Measurements from ENCODE around the gene ACSM4.
"Not testable (repeated sequence)": the region's sequence is repeated elsewhere in the genome, so short reads cannot be mapped to it uniquely, and the experiment has no call there.

ACSM4 gene

GRCh38 chr12:7319930-7320329, 16.1 kb downstream of the ACSM4 start:
- Histone ChIP-seq H3K4me1 (ENCODE audit: low read depth, poor library complexity, severe bottlenecking) (no peaks in the 10 kb centered on the region), H3K4me3 (IDR thresholded peaks at IDR 0.05; ENCODE audit: insufficient read depth, low read depth, low read length) (no peak overlapping the region), H4K20me1 (ENCODE audit: insufficient read depth) (no peaks in the 10 kb centered on the region), H3K27ac (no peak overlapping the region), H3K27me3 (ENCODE audit: insufficient read depth, low read depth) (no peaks in the 10 kb centered on the region), H3K4me2 (no peak overlapping the region), H3K9ac (no peak overlapping the region), H3K79me2 (ENCODE audit: insufficient read depth, low read depth) (no peaks in the 10 kb centered on the region), H3K36me3 (ENCODE audit: insufficient read depth) (no peaks in the 10 kb centered on the region), H2AFZ (ENCODE audit: low read depth) (no peak overlapping the region)
- TF ChIP-seq CTCF (conservative IDR thresholded peaks at IDR 0.05; ENCODE audit: low read depth, low read length), result no peak

GRCh38 chr12:7321624-7322023, 17.8 kb downstream of the ACSM4 start:
- Histone ChIP-seq H3K27ac (no peak overlapping the region), H3K4me1 (ENCODE audit: low read depth, poor library complexity, severe bottlenecking) (no peaks in the 10 kb centered on the region), H3K4me3 (IDR thresholded peaks at IDR 0.05; ENCODE audit: insufficient read depth, low read depth, low read length) (no peak overlapping the region), H4K20me1 (ENCODE audit: insufficient read depth) (no peaks in the 10 kb centered on the region), H3K79me2 (ENCODE audit: insufficient read depth, low read depth) (no peaks in the 10 kb centered on the region), H3K4me2 (no peak overlapping the region), H3K27me3 (ENCODE audit: insufficient read depth, low read depth) (no peaks in the 10 kb centered on the region), H2AFZ (ENCODE audit: low read depth) (no peak overlapping the region), H3K9ac (no peak overlapping the region), H3K36me3 (ENCODE audit: insufficient read depth) (no peaks in the 10 kb centered on the region)
- TF ChIP-seq CTCF (conservative IDR thresholded peaks at IDR 0.05; ENCODE audit: low read depth, low read length), result no peak

- Histone ChIP-seq H3K4me3 (IDR thresholded peaks at IDR 0.05; ENCODE audit: insufficient read depth, low read depth, low read length) (no peak overlapping the region), H3K27ac (no peak overlapping the region), H3K9ac (no peak overlapping the region), H4K20me1 (ENCODE audit: insufficient read depth) (no peaks in the 10 kb centered on the region), H3K36me3 (ENCODE audit: insufficient read depth) (no peaks in the 10 kb centered on the region), H2AFZ (ENCODE audit: low read depth) (no peak overlapping the region), H3K27me3 (ENCODE audit: insufficient read depth, low read depth) (no peaks in the 10 kb centered on the region), H3K79me2 (ENCODE audit: insufficient read depth, low read depth) (no peaks in the 10 kb centered on the region), H3K4me2 (no peak overlapping the region), H3K4me1 (ENCODE audit: low read depth, poor library complexity, severe bottlenecking) (no peaks in the 10 kb centered on the region)
- no peak for TF ChIP-seq CTCF (conservative IDR thresholded peaks at IDR 0.05; ENCODE audit: low read depth, low read length)
These were observed 18.7 kb downstream of the ACSM4 start for GRCh38 chr12:7322599-7322998.

- no peak overlapping the region for H3K4me3 ChIP-seq (IDR thresholded peaks at IDR 0.05; ENCODE audit: insufficient read depth, low read depth, low read length)
- no peak for TF ChIP-seq CTCF (conservative IDR thresholded peaks at IDR 0.05; ENCODE audit: low read depth, low read length)
- H3K4me1 ChIP-seq (ENCODE audit: low read depth, poor library complexity, severe bottlenecking), result no peaks in the 10 kb centered on the region
- no peaks in the 10 kb centered on the region for H3K27me3 ChIP-seq (ENCODE audit: insufficient read depth, low read depth)
- no peak overlapping the region for H3K27ac ChIP-seq
- no peaks in the 10 kb centered on the region for H4K20me1 ChIP-seq (ENCODE audit: insufficient read depth)
- H2AFZ ChIP-seq (ENCODE audit: low read depth), result no peak overlapping the region
- H3K36me3 ChIP-seq (ENCODE audit: insufficient read depth), result no peaks in the 10 kb centered on the region
- no peak overlapping the region for H3K4me2 ChIP-seq
- no peaks in the 10 kb centered on the region for H3K79me2 ChIP-seq (ENCODE audit: insufficient read depth, low read depth)
- no peak overlapping the region for H3K9ac ChIP-seq
These were observed 20.3 kb downstream of the ACSM4 start for GRCh38 chr12:7324176-7324575.

GRCh38 chr12:7327918-7328317, 24.0 kb downstream of the ACSM4 start:
- H3K4me1 ChIP-seq (ENCODE audit: low read depth, poor library complexity, severe bottlenecking), result no peaks in the 10 kb centered on the region
- H3K79me2 ChIP-seq (ENCODE audit: insufficient read depth, low read depth), result no peaks in the 10 kb centered on the region
- H3K27ac ChIP-seq, result no peak overlapping the region
- H3K36me3 ChIP-seq (ENCODE audit: insufficient read depth), result no peaks in the 10 kb centered on the region
- no peak overlapping the region for H3K4me2 ChIP-seq
- H3K27me3 ChIP-seq (ENCODE audit: insufficient read depth, low read depth), result no peaks in the 10 kb centered on the region
- no peak overlapping the region for H2AFZ ChIP-seq (ENCODE audit: low read depth)
- no peak overlapping the region for H3K9ac ChIP-seq
- TF ChIP-seq CTCF (conservative IDR thresholded peaks at IDR 0.05; ENCODE audit: low read depth, low read length), result no peak
- H3K4me3 ChIP-seq (IDR thresholded peaks at IDR 0.05; ENCODE audit: insufficient read depth, low read depth, low read length), result no peak overlapping the region
- no peaks in the 10 kb centered on the region for H4K20me1 ChIP-seq (ENCODE audit: insufficient read depth)

GRCh38 chr12:7337790-7338189, 33.9 kb downstream of the ACSM4 start:
- H3K4me3 ChIP-seq (IDR thresholded peaks at IDR 0.05; ENCODE audit: insufficient read depth, low read depth, low read length); H3K36me3 ChIP-seq (ENCODE audit: insufficient read depth); H3K27me3 ChIP-seq (ENCODE audit: insufficient read depth, low read depth); H3K9ac ChIP-seq; H3K27ac ChIP-seq; H3K4me2 ChIP-seq; H2AFZ ChIP-seq (ENCODE audit: low read depth); H3K79me2 ChIP-seq (ENCODE audit: insufficient read depth, low read depth); H3K4me1 ChIP-seq (ENCODE audit: low read depth, poor library complexity, severe bottlenecking); H4K20me1 ChIP-seq (ENCODE audit: insufficient read depth): not testable (repeated sequence)

All from KMS-11 (cell line).